ENCODE data around the gene WDR43. TPM values are rescaled to one million over a fixed set of nuclear protein-coding genes. Genes with fewer than 3 reads are reported as not detected.

WDR43 gene
- polyA plus RNA-seq, 1 of the 3 experiments (the other 2 are of a cell fraction), result 35.1 TPM

GRCh38 chr2:28934769-28935168 lies 40.3 kb downstream of the WDR43 start:
- H3K36me3 ChIP-seq (replicated peaks in 1 of 2; ENCODE audit: control insufficient read depth in 1 of 2, insufficient read depth in 2 of 2, low read length in 1 of 2), result peaks cover 87 to 89% of the 10 kb centered on the region in 2 experiments
- CTCF ChIA-PET, result interaction anchor here (0.7 kb wide), 1 partner anchor 19 kb away, joined by 3 read pairs; no protein-coding TSS in a partner anchor
- peaks cover 44% of the 10 kb centered on the region for H3K79me2 ChIP-seq (ENCODE audit: insufficient read depth)

More at GRCh38 chr2:28934769-28935168, 40.3 kb downstream of the WDR43 start:
- TF ChIP-seq CHD2 (IDR thresholded peaks at IDR 0.05; ENCODE audit: low read length, partially characterized antibody) (no peak), RXRA (IDR thresholded peaks at IDR 0.05; ENCODE audit: borderline replicate concordance, low read depth) (no peak), JUND (IDR thresholded peaks at IDR 0.05) (no peak), TCF12 (IDR thresholded peaks at IDR 0.05) (no peak), MEF2A (IDR thresholded peaks at IDR 0.05; ENCODE audit: borderline replicate concordance, low read depth) (no peak), REST (IDR thresholded peaks at IDR 0.05; ENCODE audit: low read depth, low read length) (no peak), POLR2AphosphoS5 (IDR thresholded peaks at IDR 0.05; ENCODE audit: low read depth, low read length) (no peak), SIN3A (IDR thresholded peaks at IDR 0.05; ENCODE audit: borderline replicate concordance, low read depth, low read length) (no peak), GABPA (IDR thresholded peaks at IDR 0.05; ENCODE audit: low read depth) (no peak), RAD21 (IDR thresholded peaks at IDR 0.05; ENCODE audit: low read length) (no peak), NFIC (IDR thresholded peaks at IDR 0.05; ENCODE audit: borderline replicate concordance) (no peak), EZH2phosphoT487 (IDR thresholded peaks at IDR 0.05; ENCODE audit: borderline replicate concordance, low read depth) (no peak), USF2 (IDR thresholded peaks at IDR 0.05; ENCODE audit: borderline replicate concordance, low read depth, low read length) (no peak), TAF1 (IDR thresholded peaks at IDR 0.05; ENCODE audit: borderline replicate concordance, low read depth, low read length) (no peak), USF1 (IDR thresholded peaks at IDR 0.05; ENCODE audit: borderline replicate concordance, low read depth) (no peak), FOSL2 (IDR thresholded peaks at IDR 0.05; ENCODE audit: borderline replicate concordance, low read depth) (no peak), GATA2 (CRISPR knock-in tag; IDR thresholded peaks at IDR 0.05) (no peak)
- TF ChIP-seq, protein P1, sequence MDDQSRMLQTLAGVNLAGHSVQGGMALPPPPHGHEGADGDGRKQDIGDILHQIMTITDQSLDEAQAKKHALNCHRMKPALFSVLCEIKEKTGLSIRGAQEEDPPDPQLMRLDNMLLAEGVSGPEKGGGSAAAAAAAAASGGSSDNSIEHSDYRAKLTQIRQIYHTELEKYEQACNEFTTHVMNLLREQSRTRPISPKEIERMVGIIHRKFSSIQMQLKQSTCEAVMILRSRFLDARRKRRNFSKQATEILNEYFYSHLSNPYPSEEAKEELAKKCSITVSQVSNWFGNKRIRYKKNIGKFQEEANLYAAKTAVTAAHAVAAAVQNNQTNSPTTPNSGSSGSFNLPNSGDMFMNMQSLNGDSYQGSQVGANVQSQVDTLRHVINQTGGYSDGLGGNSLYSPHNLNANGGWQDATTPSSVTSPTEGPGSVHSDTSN (IDR thresholded peaks at IDR 0.05), result no peak
- Histone ChIP-seq H2AFZ (ENCODE audit: low read depth) (no peak overlapping the region), H3K4me3 (ENCODE audit: low read depth in 2 of 2, low read length in 1 of 2) (no peak overlapping the region), H3K4me2 (no peak overlapping the region), H3K9me3 (no peaks in the 10 kb centered on the region), H3K27ac (ENCODE audit: low read depth in 2 of 2, low read length in 1 of 2) (no peak overlapping the region), H4K20me1 (ENCODE audit: insufficient read depth) (no peaks in the 10 kb centered on the region), H3K9me2 (no peaks in the 10 kb centered on the region), H3K9ac (no peak overlapping the region), H3K27me3 (ENCODE audit: insufficient read depth) (no peaks in the 10 kb centered on the region), H3F3A (replicated peaks; ENCODE audit: insufficient read depth) (peaks cover 24% of the 10 kb centered on the region), H3K4me1 (ENCODE audit: control insufficient read depth in 1 of 2, insufficient read depth in 2 of 2, low read depth in 1 of 2, low read length in 1 of 2) (no peaks in the 10 kb centered on the region)
- POLR2A ChIA-PET, result no interaction called here
- no peak for DNase-seq
- 94% methylated on average over 2 of the region's 2 CpGs for WGBS (ENCODE audit: low lambda C conversion rate)
